HG02885 (cell line): ENCODE measurements around the gene CDR2.

Experiments
- ATAC-seq: cut with Tn5 transposase; IDR thresholded peaks from one replicate; pipeline ENCODE4 v1.9.1; 2021; ENCODE audit warnings: mild to moderate bottlenecking; ENCODE audit not compliant: unreplicated experiment, poor library complexity

The CDR2 gene

GRCh38 chr16:22326771-22327445, 47.5 kb downstream of the CDR2 start:
- no peak for ATAC-seq

- ATAC-seq: no peak
These were observed 48.1 kb downstream of the CDR2 start for GRCh38 chr16:22326369-22326652.

- no peak for ATAC-seq
These were observed 48.6 kb downstream of the CDR2 start for GRCh38 chr16:22325598-22326368.

GRCh38 chr16:22324787-22325597, 49.4 kb downstream of the CDR2 start:
- ATAC-seq: no peak

- no peak for ATAC-seq
These were observed 50.2 kb downstream of the CDR2 start for GRCh38 chr16:22323959-22324786.

- ATAC-seq: no peak
These were observed 51.1 kb downstream of the CDR2 start for GRCh38 chr16:22323173-22323958.

GRCh38 chr16:22322741-22323140, 51.7 kb downstream of the CDR2 start:
- no peak for ATAC-seq

- no peak for ATAC-seq
These were observed 52.4 kb downstream of the CDR2 start for GRCh38 chr16:22322021-22322471.

GRCh38 chr16:22321340-22322001, 52.9 kb downstream of the CDR2 start:
- ATAC-seq: no peak

GRCh38 chr16:22320572-22321339, 53.7 kb downstream of the CDR2 start:
- ATAC-seq: no peak

GRCh38 chr16:22318690-22319358, 55.6 kb downstream of the CDR2 start:
- ATAC-seq: no peak

- ATAC-seq: no peak
These were observed 56.8 kb downstream of the CDR2 start for GRCh38 chr16:22317625-22318024.

- ATAC-seq: no peak
These were observed 57.4 kb downstream of the CDR2 start for GRCh38 chr16:22317001-22317530.

- ATAC-seq: no peak
These were observed 58.0 kb downstream of the CDR2 start for GRCh38 chr16:22316411-22316811.

GRCh38 chr16:22315979-22316378, 58.4 kb downstream of the CDR2 start:
- ATAC-seq: no peak

- no peak for ATAC-seq
These were observed 59.5 kb downstream of the CDR2 start for GRCh38 chr16:22314661-22315626.
